ENCODE results near the gene FAM9A. TPM values are rescaled to one million over a fixed set of nuclear protein-coding genes. Genes with fewer than 3 reads are reported as not detected.

The FAM9A gene
- total RNA-seq: not detected in 2 replicates

DNA sequence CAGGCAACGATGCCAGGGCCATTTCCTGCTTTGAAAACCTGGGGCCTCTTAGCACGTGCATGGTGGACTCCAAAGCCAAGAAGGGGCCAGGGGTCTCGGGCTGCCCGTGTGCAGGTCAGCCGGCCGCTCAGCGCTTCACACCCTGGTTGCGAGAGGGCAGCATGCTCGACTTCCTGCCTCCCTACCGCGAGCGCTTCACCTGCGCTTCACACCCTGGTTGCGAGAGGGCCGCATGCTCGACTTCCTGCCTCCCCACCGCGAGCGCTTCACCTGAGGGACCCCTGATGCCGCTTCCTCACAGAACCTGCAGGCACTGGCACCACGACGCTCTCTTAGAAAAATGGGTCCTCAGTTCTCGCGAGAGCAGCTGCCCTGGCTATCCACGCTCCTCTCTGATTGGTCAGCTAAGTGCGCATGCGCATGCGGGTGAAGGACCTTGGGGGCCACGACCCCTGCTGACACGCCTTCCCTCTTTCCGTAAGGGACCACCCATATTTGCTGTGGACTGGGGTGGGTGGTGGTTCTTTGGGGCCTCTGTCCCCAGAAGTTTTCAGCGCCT, at the start of gene FAM9A:
FAM9A (minus strand) TSS at position 343 of the 559 bp plus-strand sequence. CDS start 1,212 bp downstream, outside the sequence.

Other genes with a start within 250 kb of the FAM9A start
- 1.1 and 4.9 TPM in 2 replicates for gene ANOS1, start 69.2 kb downstream of the FAM9A start, total RNA-seq
- gene FAM9B, start 232.7 kb upstream of the FAM9A start, total RNA-seq: not detected in 2 replicates

Measured in placental pericyte (primary cell).